Endothelial cell (in vitro differentiated cells): ENCODE results near the gene SGTA. TPM values are rescaled to one million over a fixed set of nuclear protein-coding genes. Genes with fewer than 3 reads are reported as not detected.

Experiments used
- DNase-seq: peaks from one replicate; pipeline ENCODE4 v3.0.0; 2021; ENCODE audit warnings: low spot score
- H3K27ac Mint-ChIP-seq: one replicate; pipeline ENCODE4 v1.8.0; 2021; ENCODE audit warnings: mixed read lengths, inconsistent platforms; ENCODE audit not compliant: unreplicated experiment
- H3K27me3 Mint-ChIP-seq: one replicate; pipeline ENCODE4 v1.8.0; 2021; ENCODE audit warnings: mild to moderate bottlenecking, moderate library complexity, mixed read lengths, inconsistent platforms; ENCODE audit not compliant: unreplicated experiment
- H3K36me3 Mint-ChIP-seq: one replicate; pipeline ENCODE4 v1.8.0; 2021; ENCODE audit warnings: mild to moderate bottlenecking, low read depth, mixed read lengths, inconsistent platforms; ENCODE audit not compliant: unreplicated experiment
- H3K4me1 Mint-ChIP-seq: one replicate; pipeline ENCODE4 v1.8.0; 2021; ENCODE audit warnings: mild to moderate bottlenecking, mixed read lengths, inconsistent platforms; ENCODE audit not compliant: unreplicated experiment
- H3K4me3 Mint-ChIP-seq: one replicate; pipeline ENCODE4 v1.8.0; 2021; ENCODE audit warnings: mild to moderate bottlenecking, mixed read lengths, inconsistent platforms; ENCODE audit not compliant: unreplicated experiment
- H3K9me3 Mint-ChIP-seq: one replicate; pipeline ENCODE4 v1.8.0; 2021; ENCODE audit warnings: mixed read lengths, inconsistent platforms; ENCODE audit not compliant: unreplicated experiment
- CTCF ChIP-seq: fragments of 200-600 bp; sonication (generic); IDR thresholded peaks from one replicate; pipeline ENCODE4 v1.5.0; 2021; ENCODE audit warnings: antibody characterized with exemption; ENCODE audit not compliant: unreplicated experiment
- total RNA-seq: library from RNA; stranded (reverse); fragmentation: NEBNext Ultra II Directional; extraction: Animal tissue kit (Norgen Biotek cat#: 25700); gene quantifications from one replicate; pipeline ENCODE4 v1.2.1, GENCODE V29; 2021; ENCODE audit not compliant: unreplicated experiment

Gene SGTA
- total RNA-seq, 1 donor from 2014 or later: 60.4 TPM

DNA sequence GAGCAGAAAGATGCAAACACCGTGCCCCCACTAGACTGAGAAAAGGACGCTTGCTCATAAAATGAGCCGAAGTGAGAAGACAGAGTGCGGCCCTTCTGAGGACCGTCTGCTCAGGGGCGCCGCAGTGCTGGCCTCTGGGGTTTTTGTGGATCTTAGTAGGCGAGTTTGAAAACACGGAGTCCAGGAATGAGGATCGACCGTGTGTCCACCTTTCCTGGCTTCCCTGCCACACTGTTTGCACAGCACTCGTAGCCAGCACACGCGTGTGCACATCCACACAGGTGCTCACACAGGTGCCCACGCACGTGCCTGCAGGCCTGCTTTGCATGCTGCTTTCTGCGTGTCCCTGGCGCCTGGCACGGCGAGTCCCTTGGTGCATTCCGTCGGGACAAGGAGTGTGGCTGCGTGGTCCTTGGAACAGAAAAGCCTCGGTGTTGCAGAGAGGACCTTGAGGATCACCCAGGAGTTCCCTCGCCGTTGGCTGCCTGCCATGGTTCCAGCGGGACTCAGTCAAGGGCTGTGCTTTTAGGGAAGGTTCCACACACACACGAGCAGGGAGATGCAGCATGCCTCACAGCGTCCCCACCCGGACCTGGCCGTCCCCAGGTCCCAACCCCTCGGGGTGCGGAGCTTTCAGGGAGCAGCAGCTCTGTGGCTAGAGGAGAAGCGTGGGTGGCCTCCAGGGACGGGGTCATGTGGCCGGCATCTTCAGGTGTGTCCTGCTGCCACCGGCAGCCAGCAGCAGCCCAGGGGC is 26.5 kb upstream of the SGTA start:
- DNase-seq: no peak
- Mint-ChIP-seq H3K27me3 (peaks cover 4% of the 10 kb centered on the region), H3K27ac (no peak overlapping the region), H3K4me3 (peak overlapping the region; percentile 81), H3K36me3 (peaks cover 8% of the 10 kb centered on the region), H3K9me3 (no peaks in the 10 kb centered on the region), H3K4me1 (no peaks in the 10 kb centered on the region)
- TF ChIP-seq CTCF: no peak

- TF ChIP-seq CTCF: no peak
- peaks cover 4% of the 10 kb centered on the region for H3K27me3 Mint-ChIP-seq
- DNase-seq: no peak
- H3K4me1 Mint-ChIP-seq: no peaks in the 10 kb centered on the region
- no peak overlapping the region for H3K27ac Mint-ChIP-seq
- H3K4me3 Mint-ChIP-seq: no peak overlapping the region
- H3K9me3 Mint-ChIP-seq: no peaks in the 10 kb centered on the region
- H3K36me3 Mint-ChIP-seq: peaks cover 8% of the 10 kb centered on the region
Measured at GRCh38 chr19:2808129-2808941, 25.3 kb upstream of the SGTA start.

- H3K36me3 Mint-ChIP-seq: peaks cover 12% of the 10 kb centered on the region
- H3K27me3 Mint-ChIP-seq: peaks cover 4% of the 10 kb centered on the region
Measured at GRCh38 chr19:2807379-2808128, 24.5 kb upstream of the SGTA start.

GRCh38 chr19:2806736-2807378 is 23.8 kb upstream of the SGTA start:
- peaks cover 14% of the 10 kb centered on the region for H3K36me3 Mint-ChIP-seq
- H3K4me3 Mint-ChIP-seq: no peak overlapping the region
- H3K9me3 Mint-ChIP-seq: no peaks in the 10 kb centered on the region
- no peak for TF ChIP-seq CTCF
- H3K4me1 Mint-ChIP-seq: no peaks in the 10 kb centered on the region
- H3K27ac Mint-ChIP-seq: no peak overlapping the region
- no peak for DNase-seq
- peaks cover 4% of the 10 kb centered on the region for H3K27me3 Mint-ChIP-seq

More at GRCh38 chr19:2807379-2808128, 24.5 kb upstream of the SGTA start:
- TF ChIP-seq CTCF: no peak
- no peaks in the 10 kb centered on the region for H3K9me3 Mint-ChIP-seq
- no peaks in the 10 kb centered on the region for H3K4me1 Mint-ChIP-seq
- H3K27ac Mint-ChIP-seq: no peak overlapping the region
- no peak for DNase-seq
- H3K4me3 Mint-ChIP-seq: no peak overlapping the region
